GM19025 (cell line): Measurements from ENCODE around the gene FBXL7.

ENCODE experiments used
- ATAC-seq: cut with Tn5 transposase; IDR thresholded peaks from one replicate; pipeline ENCODE4 v1.9.1; 2021; ENCODE audit warnings: mild to moderate bottlenecking, low read depth, moderate library complexity; ENCODE audit not compliant: unreplicated experiment

Gene FBXL7

DNA sequence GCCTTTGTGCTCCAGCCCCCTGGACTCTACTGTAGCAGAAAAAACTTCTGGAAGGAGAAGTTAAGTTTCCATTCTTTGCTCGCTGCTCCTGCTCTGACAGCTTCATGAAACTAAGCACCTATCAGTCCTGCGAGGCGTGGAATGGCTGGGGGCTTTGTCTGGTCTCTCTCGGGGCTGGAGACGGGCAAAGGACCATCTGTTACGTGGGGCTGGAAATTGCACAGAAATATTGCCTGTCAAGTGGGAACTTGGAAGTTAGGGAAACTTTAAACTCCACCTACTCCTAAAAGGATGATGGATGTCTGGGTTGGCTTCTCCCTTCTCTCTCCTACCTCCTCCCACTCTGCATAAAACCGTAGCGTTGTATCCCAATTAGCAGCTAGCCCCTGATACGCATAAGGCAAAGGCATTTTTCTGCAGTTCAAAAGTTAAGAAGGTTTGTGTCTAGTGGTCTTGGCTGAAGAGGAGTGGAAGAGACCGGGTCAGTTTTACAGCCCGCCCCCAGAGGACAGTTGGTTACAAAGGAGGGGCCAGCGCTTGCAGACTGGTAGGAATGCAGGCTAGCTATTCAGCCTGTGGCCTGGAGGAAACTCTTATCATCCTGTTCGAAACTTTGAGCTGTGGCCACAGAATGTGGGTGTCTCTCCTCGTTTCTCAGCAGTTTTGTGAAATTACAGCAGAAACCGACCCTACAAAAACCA lies 1.3 kb downstream of the FBXL7 start:
- ATAC-seq: no peak

DNA sequence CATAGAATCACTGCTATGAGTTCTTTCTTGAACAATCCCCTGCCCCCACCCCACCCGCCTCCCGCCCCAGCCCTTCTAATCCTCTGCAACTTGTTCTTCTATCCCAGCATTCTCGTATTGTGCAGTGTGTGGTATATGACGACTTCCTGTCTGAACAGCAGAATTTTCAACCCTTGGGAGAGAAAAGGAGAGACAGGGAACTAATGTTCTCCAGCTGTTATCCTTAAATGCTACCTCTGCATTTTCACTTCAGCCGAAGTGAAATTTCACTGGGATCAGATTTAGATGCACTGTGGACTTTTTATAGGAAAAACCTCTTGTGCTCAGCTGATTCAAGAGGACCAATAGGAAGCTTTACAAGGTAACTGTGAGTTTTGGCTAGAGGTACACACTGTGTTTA lies 2.2 kb downstream of the FBXL7 start:
- ATAC-seq: no peak

DNA sequence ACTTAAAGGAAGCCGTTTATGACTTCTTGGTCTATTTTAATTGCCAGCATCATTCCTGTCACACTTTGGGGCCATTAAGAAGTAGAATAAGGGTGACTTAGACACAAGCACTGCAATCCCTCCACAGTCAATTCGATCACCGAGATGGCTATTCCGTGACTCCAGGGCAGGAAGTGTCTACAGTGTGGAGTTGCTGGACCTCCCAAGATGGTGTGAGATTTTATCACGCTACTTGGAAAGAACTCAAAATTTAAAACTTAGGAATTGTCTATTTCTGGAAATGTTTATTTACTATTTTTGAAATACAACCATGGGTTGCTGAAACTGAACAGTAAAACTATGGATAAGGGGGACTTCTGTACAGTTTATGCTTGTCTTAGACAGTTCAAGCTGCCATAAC lies 6.2 kb downstream of the FBXL7 start:
- ATAC-seq: no peak

DNA sequence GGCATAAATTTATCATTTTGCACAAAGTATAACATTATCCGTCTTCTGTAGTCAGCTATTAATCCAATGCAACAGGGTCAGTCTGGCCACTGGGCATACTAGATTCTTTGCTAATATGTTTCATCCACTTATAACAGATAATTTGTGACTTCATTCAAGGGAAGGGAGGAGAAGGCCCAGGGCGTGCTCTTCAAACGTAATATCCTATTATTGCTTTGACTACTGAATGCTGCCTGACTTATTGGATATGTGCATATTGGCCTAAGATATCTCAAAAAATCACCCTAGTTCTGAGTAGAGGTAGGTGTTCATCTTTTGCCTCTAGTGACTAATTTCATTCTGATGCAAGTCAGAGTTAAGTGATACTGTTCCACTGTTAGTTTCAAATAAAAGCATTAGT lies 6.9 kb downstream of the FBXL7 start:
- no peak for ATAC-seq

DNA sequence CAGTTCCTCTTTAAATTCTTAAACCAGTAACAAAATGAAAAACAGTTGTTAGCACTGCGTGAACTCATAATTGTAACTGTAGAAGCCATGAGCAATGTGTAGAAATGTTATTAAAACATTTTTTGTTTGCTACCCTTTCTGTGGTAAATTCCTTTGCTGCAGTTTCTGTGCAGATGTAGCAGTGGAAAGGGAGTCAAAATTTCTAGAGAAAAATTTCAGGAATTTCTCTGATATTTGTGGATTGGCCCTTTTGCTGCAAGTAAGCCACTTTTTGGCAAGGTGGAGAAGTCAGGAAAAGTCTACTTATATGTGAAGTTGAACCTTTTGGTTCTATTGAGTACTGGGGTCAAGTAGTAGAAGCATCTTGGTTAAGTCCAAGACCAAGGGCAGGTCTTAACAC lies 10.1 kb downstream of the FBXL7 start:
- no peak for ATAC-seq

DNA sequence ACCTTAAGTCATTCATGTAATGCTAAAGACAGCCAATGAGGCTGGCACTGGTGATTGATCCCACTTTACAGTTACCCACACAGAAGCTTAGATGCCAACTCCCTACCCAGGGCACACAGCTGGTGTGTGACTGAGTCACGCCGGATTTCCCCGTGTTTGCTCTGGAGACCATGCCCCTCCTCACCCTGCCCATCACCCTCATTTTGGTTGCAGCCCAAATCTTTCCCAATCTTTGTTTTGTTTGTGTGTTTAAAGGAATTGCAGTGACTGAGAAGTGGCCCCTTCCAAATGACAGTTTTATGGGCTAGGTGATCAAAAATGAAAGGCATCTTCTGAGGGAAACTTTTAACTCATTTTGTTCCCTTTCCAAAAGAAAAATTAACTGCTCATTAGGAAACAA lies 10.9 kb downstream of the FBXL7 start:
- no peak for ATAC-seq

DNA sequence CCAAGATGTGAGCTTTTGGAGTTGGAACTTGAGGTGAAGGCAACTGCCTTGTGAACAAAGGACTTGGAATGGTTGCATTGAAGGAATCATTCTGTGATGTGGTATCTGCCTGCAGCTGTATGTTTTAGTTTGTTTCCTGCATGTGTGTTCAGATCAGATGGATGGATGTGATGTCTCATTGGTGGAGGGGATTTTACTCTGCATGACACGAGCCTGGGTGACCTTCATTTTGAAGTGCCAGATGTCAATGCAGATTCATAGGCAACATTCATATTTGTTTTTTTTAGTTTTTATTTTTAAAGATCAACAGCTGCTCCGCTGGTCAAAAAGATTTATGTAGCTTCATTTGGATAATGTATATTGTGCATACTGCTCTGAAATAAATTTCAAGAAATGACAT lies 13.5 kb downstream of the FBXL7 start:
- ATAC-seq: no peak

DNA sequence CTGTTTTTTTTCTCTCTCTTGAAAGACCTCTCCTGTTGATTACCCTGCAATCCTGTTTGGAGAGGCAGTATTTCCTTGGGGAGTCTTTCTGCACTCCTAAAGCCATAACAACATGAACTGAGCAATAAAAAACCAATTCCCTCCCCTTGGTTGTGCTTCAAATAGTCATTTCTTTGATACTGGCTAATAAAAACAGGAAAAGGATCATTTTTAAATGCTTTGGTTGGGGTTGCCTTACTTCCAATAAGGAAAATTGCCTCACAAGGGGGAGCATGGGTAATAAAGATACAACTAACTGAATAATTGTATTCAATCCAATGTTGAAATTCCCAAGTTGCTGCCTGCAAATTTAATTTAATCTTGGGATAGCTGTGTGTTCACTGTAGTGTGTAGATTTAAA lies 13.9 kb downstream of the FBXL7 start:
- no peak for ATAC-seq

DNA sequence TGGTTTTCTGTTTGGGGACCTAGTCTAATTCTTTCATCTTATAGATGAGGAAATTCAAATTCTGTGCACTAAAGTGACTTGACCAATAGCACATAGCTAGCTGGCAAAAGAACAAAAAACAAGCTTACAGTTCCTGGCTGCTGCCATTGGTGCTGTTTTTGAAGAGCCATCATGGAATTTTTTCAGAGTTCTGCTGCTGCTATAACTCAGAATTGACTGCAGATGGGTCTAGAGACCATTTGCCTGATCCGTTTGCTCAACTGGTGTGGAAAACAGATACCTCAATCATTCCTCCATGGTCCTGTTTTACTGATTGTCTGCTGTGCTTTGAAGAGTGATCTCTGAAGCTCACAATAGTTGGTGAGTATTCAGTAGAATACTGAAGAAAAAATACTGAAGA lies 15.2 kb downstream of the FBXL7 start:
- no peak for ATAC-seq

DNA sequence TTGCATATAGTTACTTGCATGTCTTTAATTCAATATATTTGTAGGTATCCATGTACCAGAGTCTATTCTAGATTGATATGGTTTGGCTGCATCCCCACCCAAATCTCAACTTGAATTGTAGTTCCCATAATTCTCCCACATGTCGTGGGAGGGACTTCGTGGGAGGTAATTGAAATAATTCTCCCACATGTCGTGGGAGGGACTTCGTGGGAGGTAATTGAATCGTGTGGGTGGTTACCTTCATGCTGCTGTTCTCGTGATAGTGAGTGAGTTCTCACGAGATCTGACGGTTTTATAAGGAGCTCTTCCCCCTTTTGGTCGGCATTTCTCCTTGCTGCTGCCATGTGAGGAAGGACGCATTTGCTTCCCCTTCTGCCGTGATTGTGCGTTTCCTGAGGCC lies 16.5 kb downstream of the FBXL7 start:
- ATAC-seq: no peak

DNA sequence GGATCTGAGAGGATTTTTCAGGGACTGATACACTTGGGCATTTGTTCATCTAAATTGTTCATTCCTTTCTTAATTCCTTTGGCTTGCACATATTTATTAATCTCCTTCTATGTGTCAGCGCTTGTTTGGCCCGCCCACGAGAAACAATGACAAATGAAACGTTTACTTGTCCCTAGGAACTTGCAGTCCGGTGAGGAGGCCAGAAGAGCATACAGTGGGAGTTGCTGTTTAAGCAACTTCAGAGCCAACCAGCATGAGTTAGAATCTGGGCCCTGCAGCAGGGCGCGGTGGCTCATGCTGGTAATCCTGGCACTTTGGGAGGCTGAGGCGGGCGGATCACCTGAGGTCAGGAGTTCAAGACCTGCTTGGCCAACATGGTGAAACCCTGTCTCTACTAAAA lies 18.8 kb downstream of the FBXL7 start:
- no peak for ATAC-seq

DNA sequence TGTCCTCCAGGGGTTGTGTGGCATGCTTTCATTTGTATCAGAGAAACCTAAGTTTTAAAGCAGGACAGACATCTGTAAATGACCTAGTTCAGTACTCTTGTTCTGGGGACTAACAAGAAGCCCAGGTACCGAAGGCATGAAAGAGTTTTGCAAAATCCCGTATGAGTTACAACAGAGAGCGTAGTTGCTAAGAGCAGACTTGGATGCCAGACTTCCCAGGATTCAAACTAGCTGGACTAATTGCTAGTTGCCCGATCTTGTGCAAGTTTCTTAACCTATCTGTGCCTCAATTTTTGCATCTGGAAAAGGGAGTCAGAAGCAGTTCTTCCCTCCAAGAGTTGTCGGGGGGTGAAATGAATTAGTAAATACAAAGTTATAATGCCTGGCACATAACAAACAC lies 20.9 kb downstream of the FBXL7 start:
- ATAC-seq: no peak

DNA sequence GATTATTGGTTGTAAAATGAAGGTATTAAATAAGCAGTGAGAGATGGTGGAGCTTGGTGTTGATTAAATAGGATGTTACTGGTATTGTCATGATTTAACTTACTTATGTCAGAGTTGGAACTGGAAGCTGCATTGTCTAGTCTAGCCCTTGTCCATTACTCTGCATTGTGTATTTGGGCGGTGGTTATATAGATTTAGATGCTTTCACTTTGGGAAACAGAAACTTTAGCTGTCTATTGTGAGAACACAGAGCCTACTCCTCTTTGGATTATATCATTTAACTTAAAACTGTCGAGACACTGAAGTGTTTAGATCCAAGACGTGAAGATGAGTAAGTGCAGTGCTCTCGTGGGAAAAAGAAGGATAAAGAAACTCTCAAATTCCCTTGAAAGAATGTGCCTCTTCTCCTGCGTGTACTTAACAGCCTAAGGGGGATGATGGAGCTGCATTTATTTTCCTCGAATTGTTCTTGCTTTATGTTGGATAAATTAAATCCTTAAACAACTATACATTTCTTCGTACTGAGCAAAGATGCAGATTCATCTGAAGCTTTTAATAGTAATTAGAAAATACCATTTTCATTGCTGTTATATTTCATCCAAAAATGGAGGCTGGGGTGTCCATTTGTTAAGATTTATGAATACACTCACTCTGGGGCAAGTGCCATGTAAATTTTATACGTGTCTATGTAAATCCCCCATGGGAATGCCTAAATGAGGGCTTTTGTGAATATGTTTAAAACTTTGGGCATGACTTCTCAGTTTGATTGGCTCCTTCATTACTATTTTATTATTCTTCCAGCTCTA lies 21.6 kb downstream of the FBXL7 start:
- ATAC-seq: no peak

DNA sequence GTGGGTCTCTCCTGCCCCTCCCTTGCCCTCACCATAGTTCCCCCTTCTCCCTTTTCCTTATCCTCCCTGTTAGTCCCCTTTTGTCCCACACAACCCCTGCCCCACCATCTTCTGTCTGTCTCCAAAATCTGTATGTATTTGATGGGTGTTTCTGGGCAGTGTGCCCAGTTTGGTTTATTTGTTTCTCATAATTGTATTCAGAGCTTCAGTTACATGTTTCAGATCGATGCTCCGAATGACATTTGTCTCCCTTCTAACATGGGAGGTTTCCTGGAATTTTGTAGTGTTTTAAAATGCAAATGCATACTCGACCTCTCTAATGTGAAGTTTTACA lies 22.2 kb downstream of the FBXL7 start:
- ATAC-seq: no peak

DNA sequence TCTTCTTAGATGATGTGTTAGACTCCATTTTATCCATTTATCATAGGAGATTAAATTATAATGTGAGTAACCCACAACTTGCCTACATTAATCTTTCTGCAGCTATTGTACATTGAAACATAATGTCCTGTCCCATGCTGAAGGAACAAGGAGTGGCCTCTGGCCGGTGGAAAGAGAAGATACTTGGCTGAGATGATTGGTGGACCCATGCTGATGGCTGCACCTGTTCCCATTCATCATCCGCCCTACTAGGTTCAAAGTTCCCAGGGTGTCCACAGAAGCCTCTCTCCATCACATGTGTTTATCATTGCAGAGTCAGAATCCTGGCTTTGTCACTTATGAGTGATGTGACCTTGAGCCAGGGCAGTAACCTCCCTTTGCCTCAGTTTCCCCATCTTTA lies 24.7 kb downstream of the FBXL7 start:
- no peak for ATAC-seq

DNA sequence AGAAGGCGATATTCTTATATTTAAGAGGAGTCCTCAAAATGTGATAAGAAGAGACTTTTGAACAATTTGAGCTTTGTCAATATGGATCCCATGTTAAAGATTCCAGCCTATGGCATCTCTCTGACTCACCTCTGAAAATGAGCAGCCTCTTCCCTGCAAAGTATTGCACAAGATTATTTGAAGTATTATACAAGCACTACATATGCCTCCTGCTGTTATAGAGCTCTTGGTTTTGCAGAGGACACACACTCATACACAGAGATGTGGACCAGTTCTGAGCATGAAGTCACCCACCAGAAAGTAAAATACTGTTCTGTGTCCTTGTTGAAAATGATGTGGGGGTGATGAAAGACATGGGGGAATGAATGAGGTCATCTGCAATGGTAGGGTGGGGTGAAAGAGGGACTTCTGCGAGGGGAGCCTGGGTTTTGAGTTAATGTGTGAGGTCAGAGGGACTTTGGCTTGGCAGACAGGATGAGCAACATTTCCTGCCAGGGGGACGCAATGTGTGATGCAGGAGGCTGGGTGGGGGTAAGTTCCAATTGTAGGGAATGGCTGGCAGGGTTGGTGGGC lies 25.8 kb downstream of the FBXL7 start:
- no peak for ATAC-seq

DNA sequence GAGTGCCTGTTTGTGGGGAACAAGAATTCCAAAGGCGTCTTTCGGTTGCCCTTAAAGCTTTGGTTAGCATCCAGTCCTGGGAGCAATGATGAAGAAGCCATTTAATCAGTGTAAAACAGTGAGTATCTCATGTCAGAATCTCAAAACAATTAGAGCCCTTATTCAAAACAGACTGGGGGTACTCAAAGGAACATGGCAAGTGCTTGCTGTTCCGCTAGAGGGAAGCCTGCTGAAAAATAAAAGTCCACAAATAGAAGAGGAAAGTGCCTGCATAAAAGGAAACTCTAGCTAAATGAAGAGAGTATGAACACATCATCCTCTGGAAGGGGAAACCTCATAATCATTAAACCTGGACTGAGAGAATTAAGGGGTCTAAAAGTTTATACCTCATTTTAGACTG lies 26.4 kb downstream of the FBXL7 start:
- ATAC-seq: no peak

DNA sequence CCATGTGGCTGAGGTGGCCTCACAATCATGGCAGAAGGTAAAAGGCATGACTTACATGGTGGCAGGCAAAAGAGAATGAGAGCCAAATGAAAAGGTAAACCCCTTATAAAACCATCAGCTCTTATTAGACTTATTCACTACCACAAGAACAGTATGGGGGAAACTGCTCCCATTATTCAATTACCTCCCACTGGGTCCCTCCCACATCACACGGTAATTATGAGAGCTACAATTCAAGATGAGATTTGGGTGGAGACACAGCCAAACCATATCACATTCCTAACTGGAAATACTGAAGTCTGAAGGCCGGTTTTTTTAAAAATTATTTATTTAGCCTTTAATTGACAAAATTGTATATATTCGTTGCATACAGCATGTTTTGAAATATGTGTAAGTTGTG lies 28.5 kb downstream of the FBXL7 start:
- ATAC-seq: no peak

DNA sequence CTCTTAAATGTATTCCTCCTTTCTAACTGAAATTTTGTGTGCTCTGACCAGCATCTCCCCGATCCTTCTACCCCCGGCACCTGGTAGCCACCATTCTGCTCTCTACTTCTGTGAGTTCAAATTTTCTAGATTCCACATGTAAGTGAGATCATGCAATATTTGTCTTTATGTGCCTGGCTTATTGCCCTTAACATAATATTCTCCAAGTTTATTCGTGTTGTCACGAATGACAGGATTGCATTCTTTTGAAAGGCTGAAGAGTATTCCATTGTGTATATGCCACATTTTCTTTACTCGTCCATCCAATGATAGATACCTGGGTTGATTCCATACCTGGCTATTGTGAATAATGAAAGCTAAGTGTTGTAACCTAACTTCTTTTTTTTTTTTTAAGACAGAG lies 29.0 kb downstream of the FBXL7 start:
- no peak for ATAC-seq

DNA sequence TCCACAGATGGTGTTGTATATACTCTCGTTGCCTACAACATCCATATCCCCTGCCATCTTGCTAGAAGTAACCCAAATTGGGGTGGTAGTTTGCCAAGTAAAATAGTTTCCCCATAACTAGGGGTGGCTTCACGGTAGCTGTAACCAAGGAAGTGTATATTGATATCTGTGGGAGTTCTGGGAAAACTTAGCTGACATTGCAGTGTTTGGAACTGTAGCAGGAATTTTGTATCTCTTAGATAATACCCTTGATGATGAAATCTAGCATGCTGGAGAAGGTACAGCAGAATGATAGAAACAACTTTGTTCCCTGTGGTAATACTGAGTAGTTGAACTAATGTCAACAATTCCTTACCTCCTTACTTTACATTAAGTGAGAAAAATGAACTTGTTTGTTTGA lies 29.8 kb downstream of the FBXL7 start:
- ATAC-seq: no peak

DNA sequence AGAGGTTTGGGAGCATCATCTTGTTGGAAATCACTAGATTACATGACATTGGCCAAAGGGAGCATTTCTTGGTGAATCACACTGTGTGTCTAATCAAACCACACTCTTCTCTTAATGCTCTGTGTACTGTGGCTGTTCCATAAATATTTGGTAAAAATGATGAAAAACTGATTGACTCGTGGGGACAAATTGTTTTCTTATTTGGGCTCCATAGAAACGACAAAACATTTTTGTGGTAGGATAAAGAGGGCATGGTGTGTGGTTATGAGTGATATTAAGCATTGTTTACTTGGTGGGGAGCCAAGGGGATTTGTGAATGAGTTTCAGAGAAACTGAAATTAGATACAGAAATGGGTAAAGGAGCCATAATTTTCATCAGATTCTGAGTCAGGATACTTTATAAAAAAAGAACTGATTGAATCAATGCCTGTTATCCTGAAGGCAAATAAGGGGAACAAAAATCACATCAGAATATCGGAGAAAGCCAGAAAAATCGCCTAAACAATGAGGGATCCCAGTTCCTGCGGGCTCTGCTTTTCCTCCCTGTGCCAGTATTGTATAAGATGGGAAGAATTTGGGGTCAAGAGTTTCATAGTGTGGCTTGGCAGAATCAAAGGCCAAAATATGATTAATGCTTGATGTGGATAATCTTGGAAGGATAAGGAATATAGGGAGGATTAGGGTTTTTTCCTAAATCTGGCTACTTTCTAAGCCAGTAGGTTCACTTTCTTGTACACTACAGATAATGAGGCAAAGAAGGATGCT lies 33.3 kb downstream of the FBXL7 start:
- no peak for ATAC-seq
